Measurements from ENCODE around the gene NKAPD1. TPM values are rescaled to one million over a fixed set of nuclear protein-coding genes. Genes with fewer than 3 reads are reported as not detected.

Gene NKAPD1
- total and polyA plus RNA-seq, 2 of the 13 experiments (the other 11 are each of a cell fraction or from before 2014, with no cell fraction given) = 11.2 to 22.5 TPM

GRCh38 chr11:112073941-112074811 is at the start of gene NKAPD1, which contains the start of gene PIH1D2 (continued):
- TF ChIP-seq USF2 (IDR thresholded peaks at IDR 0.05; ENCODE audit: low read depth, low read length) = no peak
- no peak for TF ChIP-seq USF2 (CRISPR knock-in tag; IDR thresholded peaks at IDR 0.05; ENCODE audit: borderline replicate concordance)
- TF ChIP-seq FLYWCH1 (CRISPR knock-in tag; IDR thresholded peaks at IDR 0.05) = no peak
- TF ChIP-seq ZXDC (CRISPR knock-in tag; IDR thresholded peaks at IDR 0.05) = no peak
- TF ChIP-seq ZNF430 (CRISPR knock-in tag; IDR thresholded peaks at IDR 0.05) = peak; percentile 59; the same call in 1 of the 2 replicates
- TF ChIP-seq ZNF232 (CRISPR knock-in tag; IDR thresholded peaks at IDR 0.05; ENCODE audit: borderline replicate concordance) = 0 out of 2 replicates have a peak, but pooled peaks have one; percentile 40
- TF ChIP-seq ZMYM4 (CRISPR knock-in tag; IDR thresholded peaks at IDR 0.05) = peak; percentile 73
- TF ChIP-seq MED1 (CRISPR knock-in tag; IDR thresholded peaks at IDR 0.05) = peak; percentile 31; the same call in 1 of the 2 replicates
- TF ChIP-seq ZFYVE20 (CRISPR knock-in tag; IDR thresholded peaks at IDR 0.05; ENCODE audit: borderline replicate concordance, low read depth) = no peak
- TF ChIP-seq ZNF724P (CRISPR knock-in tag; IDR thresholded peaks at IDR 0.05; ENCODE audit: borderline replicate concordance) = no peak
- peak; percentile 95 for TF ChIP-seq PRDM15 (CRISPR knock-in tag; IDR thresholded peaks at IDR 0.05)
- no peak for TF ChIP-seq ZNF382 (CRISPR knock-in tag; IDR thresholded peaks at IDR 0.05; ENCODE audit: borderline replicate concordance)
- TF ChIP-seq BRF2 (CRISPR knock-in tag; IDR thresholded peaks at IDR 0.05) = no peak
- TF ChIP-seq NR2F6 (IDR thresholded peaks at IDR 0.05) = no peak
- no peak for TF ChIP-seq NR2F6 (CRISPR knock-in tag; IDR thresholded peaks at IDR 0.05)
- no peak for TF ChIP-seq HNRNPK (IDR thresholded peaks at IDR 0.05; ENCODE audit: low read depth, low read length, poor library complexity, severe bottlenecking)
- TF ChIP-seq THAP7 (CRISPR knock-in tag; IDR thresholded peaks at IDR 0.05) = no peak
- no peak for TF ChIP-seq CEBPB (IDR thresholded peaks at IDR 0.05; ENCODE audit: borderline replicate concordance, low read depth, low read length)
- no peak for TF ChIP-seq ZBTB42 (CRISPR knock-in tag; IDR thresholded peaks at IDR 0.05)
